Measurements from ENCODE around the gene FAM13A.

DNA sequence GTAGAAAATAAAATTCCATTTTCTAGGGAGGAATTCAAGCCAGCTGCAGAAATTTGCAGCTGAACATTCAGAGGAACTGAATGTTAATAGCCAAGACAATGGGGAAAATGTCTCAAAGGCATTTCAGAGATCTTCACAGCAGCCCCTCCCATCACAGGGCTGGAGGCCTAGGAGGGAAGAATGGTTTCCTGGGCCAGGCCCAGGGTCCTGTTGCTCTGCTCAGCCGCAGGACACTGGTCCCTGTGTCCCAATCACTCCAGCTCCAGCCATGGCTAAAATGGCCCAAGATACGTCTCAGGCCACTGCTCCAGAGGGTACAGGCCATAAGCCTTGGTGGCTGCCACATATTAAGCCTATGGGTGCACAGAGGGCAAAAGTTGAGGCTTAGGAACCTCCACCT is 20.4 kb downstream of the FAM13A start:
- no peak for TF ChIP-seq EZH2phosphoT487 (IDR thresholded peaks at IDR 0.05; ENCODE audit: borderline replicate concordance, low read length)
- TF ChIP-seq CTCF (IDR thresholded peaks at IDR 0.05; ENCODE audit: low read depth, low read length, poor library complexity, severe bottlenecking): no peak

Data from DOHH2 (cell line).